Esophagus squamous epithelium (tissue), 5 donors: ENCODE data around the gene MEIS2. TPM values are rescaled to one million over a fixed set of nuclear protein-coding genes. Genes with fewer than 3 reads are reported as not detected.

Experiments
- DNase-seq: peaks from one replicate; lab custom pipeline; 2025; lab: John Stamatoyannopoulos, UW
- H3K27ac ChIP-seq, 4 donors: fragments of 200-600 bp; sonication (generic); one replicate each; pipeline ENCODE4 v1.5.1; 2016 to 2019; ENCODE audit warnings: mild to moderate bottlenecking in 1 of 4
- H3K27me3 ChIP-seq, 4 donors: fragments of 200-600 bp; sonication (generic); 1 replicate in 3 of 4; 2 replicates in 1 of 4; pipeline versions ENCODE4 v1.5.1 to v1.6.0; 2017 to 2021; ENCODE audit warnings: antibody characterized with exemption in 1 of 4
- H3K36me3 ChIP-seq, 3 donors: fragments of 200-600 bp; sonication (generic); one replicate each; pipeline ENCODE4 v1.5.1; 2016 to 2019
- H3K4me1 ChIP-seq, 3 donors: fragments of 200-600 bp; sonication (generic); one replicate each; pipeline ENCODE4 v1.5.1; 2017 to 2019
- H3K4me3 ChIP-seq, 4 donors: fragments of 200-600 bp; sonication (generic); 1 replicate in 3 of 4; 2 replicates in 1 of 4; pipeline ENCODE4 v1.5.1; 2016 to 2019; ENCODE audit warnings: mild to moderate bottlenecking in 2 of 4, moderate library complexity in 1 of 4
- H3K9me3 ChIP-seq, 3 donors: fragments of 200-600 bp; sonication (generic); one replicate each; pipeline ENCODE4 v1.5.1; 2016 to 2019
- POLR2A ChIP-seq, 4 donors: fragments of 450-650 bp; IDR thresholded peaks; one replicate each; pipeline ENCODE4 v1.6.1; 2017; ENCODE audit warnings: antibody characterized with exemption in 4 of 4, mild to moderate bottlenecking in 4 of 4, moderate library complexity in 3 of 4
- WGBS, 2 donors: methylation state at CpG; one replicate each; pipeline ENCODE4 v1.1.5; 2018; 5-methylcytosine and 5-hydroxymethylcytosine counted together
- intact Hi-C: fragments of 100-400 bp; cut with DNase I; formaldehyde crosslinking; loops from one replicate; pipeline ENCODE4 v1.15.0; 2022
- total RNA-seq, 4 donors: library from RNA; depleted of rRNA; stranded (reverse); fragments of >200 nt; gene quantifications; one replicate each; pipeline ENCODE4 v1.1.0, GENCODE V29; 2016
- TF ChIP-seq, protein P1 (sequence below), 6 experiments: fragments of 450-650 bp in 4 of 6; fragments of 200-600 bp in 2 of 6; sonication (generic) in 2 of 6; IDR thresholded peaks; one replicate each; pipeline ENCODE4 v1.5.1; 2016 to 2019; ENCODE audit warnings: antibody characterized with exemption in 6 of 6, mild to moderate bottlenecking in 4 of 6, moderate library complexity in 4 of 6
- donor health status: DM: yes; HTN: yes; CAD: no.

Gene MEIS2
- total RNA-seq, 4 donors from 2014 or later: 6.6 to 26.3 (median 9.9) TPM

DNA sequence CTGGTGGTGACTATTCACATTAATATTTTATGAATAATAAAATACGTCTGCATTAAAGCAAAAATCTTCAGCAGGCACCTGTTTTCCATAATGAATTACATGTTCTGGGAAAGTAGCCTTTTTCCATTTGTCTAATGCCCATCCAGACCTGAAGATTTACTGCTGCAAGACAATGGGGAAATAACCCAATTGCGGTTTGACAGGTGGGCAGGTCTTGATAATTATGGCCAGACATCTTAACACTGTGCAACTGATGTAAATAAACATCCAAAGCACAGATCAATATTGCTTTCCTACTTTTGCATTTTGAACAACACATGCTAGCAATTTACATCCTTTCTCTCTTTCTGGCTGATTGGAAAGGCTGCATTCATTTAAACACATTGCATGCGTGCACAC, 173.9 kb downstream of the MEIS2 start:
- H3K4me3 ChIP-seq: no peak overlapping the region
- peaks cover 0 to 8% (median 0%) of the 10 kb centered on the region in 3 donors for H3K36me3 ChIP-seq
- 77 to 86% methylated on average over 3 of the region's 3 CpGs for WGBS, 2 donors
- DNase-seq: no peak
- intact Hi-C loops: no loop called here
- no peak overlapping the region for H3K27ac ChIP-seq
- TF ChIP-seq POLR2A (IDR thresholded peaks at IDR 0.05): no peak
- TF ChIP-seq, protein P1, sequence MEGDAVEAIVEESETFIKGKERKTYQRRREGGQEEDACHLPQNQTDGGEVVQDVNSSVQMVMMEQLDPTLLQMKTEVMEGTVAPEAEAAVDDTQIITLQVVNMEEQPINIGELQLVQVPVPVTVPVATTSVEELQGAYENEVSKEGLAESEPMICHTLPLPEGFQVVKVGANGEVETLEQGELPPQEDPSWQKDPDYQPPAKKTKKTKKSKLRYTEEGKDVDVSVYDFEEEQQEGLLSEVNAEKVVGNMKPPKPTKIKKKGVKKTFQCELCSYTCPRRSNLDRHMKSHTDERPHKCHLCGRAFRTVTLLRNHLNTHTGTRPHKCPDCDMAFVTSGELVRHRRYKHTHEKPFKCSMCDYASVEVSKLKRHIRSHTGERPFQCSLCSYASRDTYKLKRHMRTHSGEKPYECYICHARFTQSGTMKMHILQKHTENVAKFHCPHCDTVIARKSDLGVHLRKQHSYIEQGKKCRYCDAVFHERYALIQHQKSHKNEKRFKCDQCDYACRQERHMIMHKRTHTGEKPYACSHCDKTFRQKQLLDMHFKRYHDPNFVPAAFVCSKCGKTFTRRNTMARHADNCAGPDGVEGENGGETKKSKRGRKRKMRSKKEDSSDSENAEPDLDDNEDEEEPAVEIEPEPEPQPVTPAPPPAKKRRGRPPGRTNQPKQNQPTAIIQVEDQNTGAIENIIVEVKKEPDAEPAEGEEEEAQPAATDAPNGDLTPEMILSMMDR (IDR thresholded peaks at IDR 0.05): no peak
- H3K9me3 ChIP-seq: no peaks in the 10 kb centered on the region
- H3K4me1 ChIP-seq: no peaks in the 10 kb centered on the region
- H3K27me3 ChIP-seq: no peaks in the 10 kb centered on the region

DNA sequence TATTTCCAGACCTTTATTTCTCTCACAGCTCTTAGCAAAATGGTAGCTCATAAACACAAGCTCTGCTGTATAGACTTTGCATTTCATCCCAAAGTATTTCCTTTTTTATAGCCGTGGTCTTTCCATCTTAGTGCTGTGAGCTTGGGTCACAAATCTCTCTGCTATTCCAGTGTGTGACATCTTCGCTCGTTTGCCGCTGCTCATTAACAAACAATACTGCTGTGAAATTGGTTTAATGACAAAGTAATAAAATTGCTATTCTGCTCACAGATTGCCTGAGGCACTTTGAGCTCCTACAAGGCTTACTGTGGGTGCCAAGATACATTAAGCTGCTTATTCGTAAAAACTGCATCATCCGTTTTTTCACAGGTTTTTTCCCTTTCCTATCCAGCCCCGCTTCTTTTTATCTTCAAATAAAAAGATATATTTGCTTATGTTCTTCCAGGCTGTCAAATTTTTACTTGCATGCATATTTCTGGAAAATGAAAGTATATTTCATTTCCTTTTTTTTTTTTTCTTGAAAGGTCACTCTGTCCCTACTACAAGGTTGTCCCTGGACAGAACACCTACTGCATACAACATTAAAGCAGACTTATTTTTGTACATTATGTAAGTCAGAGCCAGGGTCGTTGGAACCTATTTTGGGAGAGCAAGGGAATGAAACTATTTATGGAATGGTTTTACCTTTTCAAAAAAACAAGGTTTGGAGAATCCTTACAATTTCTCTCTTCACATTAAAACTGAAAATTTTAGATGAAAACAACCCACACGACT, 174.5 kb downstream of the MEIS2 start:
- H3K27ac ChIP-seq: no peak overlapping the region
- H3K4me3 ChIP-seq: no peak overlapping the region
- H3K4me1 ChIP-seq: no peaks in the 10 kb centered on the region
- no peaks in the 10 kb centered on the region for H3K9me3 ChIP-seq
- 69% methylated on average over 9 of the region's 9 CpGs for WGBS, 2 donors
- no peaks in the 10 kb centered on the region for H3K27me3 ChIP-seq
- H3K36me3 ChIP-seq: peaks cover 0 to 8% (median 0%) of the 10 kb centered on the region in 3 donors
- no peak for TF ChIP-seq POLR2A (IDR thresholded peaks at IDR 0.05)
- TF ChIP-seq, protein P1 (IDR thresholded peaks at IDR 0.05): no peak
- no peak for DNase-seq
- intact Hi-C loops: no loop called here

DNA sequence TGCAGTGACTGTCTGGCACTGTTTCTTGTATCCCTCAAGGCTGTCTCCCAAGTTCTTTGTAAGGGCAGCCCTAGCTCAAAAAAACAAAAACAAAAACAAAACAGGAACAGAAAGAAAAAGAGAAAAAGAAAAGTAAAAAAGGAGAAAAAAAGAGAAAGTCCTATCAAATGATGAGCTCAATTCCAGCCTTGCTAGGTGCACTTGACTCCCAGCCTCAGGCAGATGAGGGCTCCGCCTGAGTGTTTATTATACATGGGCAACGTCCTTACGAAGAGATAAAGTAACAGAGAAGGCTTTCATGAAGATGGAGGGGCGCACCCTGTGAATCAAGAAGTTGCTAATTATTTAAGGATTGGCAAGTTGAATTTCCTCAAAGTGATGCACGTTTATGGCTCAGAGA, 175.3 kb downstream of the MEIS2 start:
- WGBS, 2 donors: 74 to 84% methylated on average over 5 of the region's 5 CpGs
- H3K4me1 ChIP-seq: no peaks in the 10 kb centered on the region
- no peak overlapping the region for H3K4me3 ChIP-seq
- TF ChIP-seq, protein P1 (IDR thresholded peaks at IDR 0.05): no peak
- no peak for TF ChIP-seq POLR2A (IDR thresholded peaks at IDR 0.05)
- intact Hi-C loops: no loop called here
- peaks cover 0 to 8% (median 0%) of the 10 kb centered on the region in 3 donors for H3K36me3 ChIP-seq
- no peak overlapping the region for H3K27ac ChIP-seq
- no peaks in the 10 kb centered on the region for H3K27me3 ChIP-seq
- DNase-seq: no peak
- H3K9me3 ChIP-seq: no peaks in the 10 kb centered on the region

DNA sequence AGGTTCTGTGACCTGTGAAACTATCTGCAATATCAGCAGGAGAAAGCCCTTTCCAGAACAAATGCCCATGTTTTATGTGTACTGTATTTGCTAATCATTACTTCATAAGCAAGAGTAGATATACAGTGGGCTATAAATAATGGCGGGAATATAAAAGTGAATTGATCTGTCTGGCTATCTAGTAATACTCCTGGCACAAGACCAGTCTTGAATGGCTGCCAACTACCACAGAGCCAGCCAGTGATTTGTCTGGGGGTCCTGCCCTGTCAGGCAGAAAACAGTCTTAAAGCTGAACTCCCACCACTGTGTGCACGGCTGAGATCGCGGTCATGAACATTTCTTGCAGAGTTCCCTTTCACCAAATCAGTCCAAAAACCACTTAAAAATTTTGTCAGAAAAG, 176.3 kb downstream of the MEIS2 start:
- H3K4me3 ChIP-seq: no peak overlapping the region
- H3K36me3 ChIP-seq: peaks cover 0 to under 1% (median 0%) of the 10 kb centered on the region in 3 donors
- no peaks in the 10 kb centered on the region for H3K4me1 ChIP-seq
- 76 to 90% methylated on average over 4 of the region's 4 CpGs for WGBS, 2 donors
- no peaks in the 10 kb centered on the region for H3K27me3 ChIP-seq
- H3K27ac ChIP-seq: no peak overlapping the region
- no peaks in the 10 kb centered on the region for H3K9me3 ChIP-seq
- intact Hi-C loops: no loop called here
- no peak for DNase-seq
- no peak for TF ChIP-seq POLR2A (IDR thresholded peaks at IDR 0.05)
- TF ChIP-seq, protein P1 (IDR thresholded peaks at IDR 0.05): no peak

DNA sequence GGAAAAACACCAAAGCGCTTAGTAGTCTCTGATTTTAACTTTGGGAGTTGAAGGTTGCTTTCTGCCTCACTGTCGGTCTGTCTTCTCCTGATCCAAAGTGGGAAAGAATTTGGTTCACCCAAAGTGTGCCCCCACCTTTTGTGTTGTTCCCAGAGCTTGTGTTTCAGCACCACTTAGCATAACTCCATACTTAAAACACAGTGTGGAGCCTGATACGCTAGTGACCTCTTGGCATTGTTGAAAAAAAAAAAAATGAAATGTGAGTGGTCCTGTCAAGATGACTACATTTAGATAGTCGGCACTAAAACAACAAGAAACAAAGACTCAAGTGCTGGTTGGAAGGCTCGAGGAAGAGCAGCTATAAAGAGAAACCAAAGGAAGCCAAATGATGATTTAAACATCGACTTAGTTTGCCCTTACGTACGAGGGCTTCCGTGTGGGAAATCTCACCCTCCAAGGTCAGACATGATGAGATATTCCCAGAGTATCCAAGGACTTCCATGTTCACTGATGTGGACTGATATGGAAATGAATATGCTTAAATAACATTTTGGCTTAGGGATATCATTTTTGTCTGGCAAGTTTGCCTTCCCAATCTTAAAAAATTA, 178.8 kb downstream of the MEIS2 start:
- Histone ChIP-seq H3K4me3 (no peak overlapping the region), H3K36me3 (no peaks in the 10 kb centered on the region), H3K27ac (no peak overlapping the region), H3K27me3 (no peaks in the 10 kb centered on the region), H3K4me1 (peaks cover 0 to 3% (median 0%) of the 10 kb centered on the region in 3 donors), H3K9me3 (no peaks in the 10 kb centered on the region)
- TF ChIP-seq POLR2A (IDR thresholded peaks at IDR 0.05): no peak
- TF ChIP-seq, protein P1 (IDR thresholded peaks at IDR 0.05): no peak
- DNase-seq: no peak
- WGBS, 2 donors: 63 to 78% methylated on average over 9 of the region's 9 CpGs
- intact Hi-C loops: no loop called here
